ENCODE measurements around the gene TBC1D30. TPM values are rescaled to one million over a fixed set of nuclear protein-coding genes. Genes with fewer than 3 reads are reported as not detected.
"Not testable (repeated sequence)": the region's sequence is repeated elsewhere in the genome, so short reads cannot be mapped to it uniquely, and the experiment has no call there.

Gene TBC1D30
- total RNA-seq, 1 donor from 2014 or later, result 0.35 TPM

- DNase-seq (ENCODE audit: missing footprints) (no peak), ATAC-seq (no peak)
- intact Hi-C loops (cut with DNase I), result no loop called here
Observed at GRCh38 chr12:64837427-64837826, 13.0 kb downstream of the TBC1D30 start.

- ATAC-seq (no peak), DNase-seq (ENCODE audit: missing footprints) (no peak)
- intact Hi-C loops (cut with DNase I), result no loop called here
Observed at GRCh38 chr12:64840119-64840518, 15.7 kb downstream of the TBC1D30 start.

GRCh38 chr12:64840949-64841717, 16.7 kb downstream of the TBC1D30 start:
- DNase-seq (ENCODE audit: missing footprints), result no peak
- intact Hi-C loops (cut with DNase I), result no loop called here
- no peak for ATAC-seq

GRCh38 chr12:64848409-64848808, 24.0 kb downstream of the TBC1D30 start:
- intact Hi-C loops (cut with DNase I); DNase-seq (ENCODE audit: missing footprints); ATAC-seq: not testable (repeated sequence)

GRCh38 chr12:64858882-64859605, 34.6 kb downstream of the TBC1D30 start:
- ATAC-seq, result no peak
- DNase-seq (ENCODE audit: missing footprints), result no peak
- intact Hi-C loops (cut with DNase I), result no loop called here

- intact Hi-C loops (cut with DNase I), result no loop called here
- ATAC-seq (no peak), DNase-seq (ENCODE audit: missing footprints) (no peak)
Observed at GRCh38 chr12:64860446-64860998, 36.1 kb downstream of the TBC1D30 start.

- intact Hi-C loops (cut with DNase I), result no loop called here
- DNase-seq (ENCODE audit: missing footprints) (no peak), ATAC-seq (no peak)
Observed at GRCh38 chr12:64864319-64864718, 39.9 kb downstream of the TBC1D30 start.

- no peak for DNase-seq (ENCODE audit: missing footprints)
- no peak for ATAC-seq
- intact Hi-C loops (cut with DNase I), result no loop called here
Observed at GRCh38 chr12:64875186-64875585, 50.7 kb downstream of the TBC1D30 start.

- ATAC-seq (no peak), DNase-seq (ENCODE audit: missing footprints) (no peak)
- intact Hi-C loops (cut with DNase I), result no loop called here
Observed at GRCh38 chr12:64876388-64877071, 52.1 kb downstream of the TBC1D30 start.

- intact Hi-C loops (cut with DNase I), result no loop called here
- no peak for DNase-seq (ENCODE audit: missing footprints)
- ATAC-seq, result no peak
Observed at GRCh38 chr12:64877363-64878004, 53.0 kb downstream of the TBC1D30 start.

- DNase-seq (ENCODE audit: missing footprints), result no peak
- intact Hi-C loops (cut with DNase I), result no loop called here
- ATAC-seq, result no peak
Observed at GRCh38 chr12:64882687-64883086, 58.2 kb downstream of the TBC1D30 start.

- DNase-seq (ENCODE audit: missing footprints) (no peak), ATAC-seq (no peak)
- intact Hi-C loops (cut with DNase I), result no loop called here
Observed at GRCh38 chr12:64883264-64884163, 59.1 kb downstream of the TBC1D30 start.

GRCh38 chr12:64884164-64884542, 59.7 kb downstream of the TBC1D30 start:
- DNase-seq (ENCODE audit: missing footprints), result no peak
- intact Hi-C loops (cut with DNase I), result no loop called here
- ATAC-seq, result no peak

GRCh38 chr12:64884728-64885127, 60.3 kb downstream of the TBC1D30 start:
- intact Hi-C loops (cut with DNase I), result no loop called here

GRCh38 chr12:64889434-64890216, 65.2 kb downstream of the TBC1D30 start:
- ATAC-seq, result no peak
- intact Hi-C loops (cut with DNase I), result loop anchor here (5.0 kb wide), 5 partner anchors 218 to 1218 kb away; partner anchors contain the start of gene WIF1
- no peak for DNase-seq (ENCODE audit: missing footprints)

More at GRCh38 chr12:64884728-64885127, 60.3 kb downstream of the TBC1D30 start:
- DNase-seq (ENCODE audit: missing footprints) (no peak), ATAC-seq (no peak)

- DNase-seq (ENCODE audit: missing footprints) (no peak), ATAC-seq (peak; percentile 67)
- intact Hi-C loops (cut with DNase I), result loop anchor here (5.0 kb wide), 5 partner anchors 216 to 1216 kb away; partner anchors contain the start of gene WIF1
Observed at GRCh38 chr12:64890873-64891468, 66.5 kb downstream of the TBC1D30 start.

- intact Hi-C loops (cut with DNase I), result loop anchor here (5.0 kb wide), 5 partner anchors 216 to 1216 kb away; partner anchors contain the start of gene WIF1
- DNase-seq (ENCODE audit: missing footprints), result no peak
- ATAC-seq, result no peak
Observed at GRCh38 chr12:64891629-64892028, 67.2 kb downstream of the TBC1D30 start.
